ENCODE measurements around the gene CEP104.

Gene CEP104

DNA sequence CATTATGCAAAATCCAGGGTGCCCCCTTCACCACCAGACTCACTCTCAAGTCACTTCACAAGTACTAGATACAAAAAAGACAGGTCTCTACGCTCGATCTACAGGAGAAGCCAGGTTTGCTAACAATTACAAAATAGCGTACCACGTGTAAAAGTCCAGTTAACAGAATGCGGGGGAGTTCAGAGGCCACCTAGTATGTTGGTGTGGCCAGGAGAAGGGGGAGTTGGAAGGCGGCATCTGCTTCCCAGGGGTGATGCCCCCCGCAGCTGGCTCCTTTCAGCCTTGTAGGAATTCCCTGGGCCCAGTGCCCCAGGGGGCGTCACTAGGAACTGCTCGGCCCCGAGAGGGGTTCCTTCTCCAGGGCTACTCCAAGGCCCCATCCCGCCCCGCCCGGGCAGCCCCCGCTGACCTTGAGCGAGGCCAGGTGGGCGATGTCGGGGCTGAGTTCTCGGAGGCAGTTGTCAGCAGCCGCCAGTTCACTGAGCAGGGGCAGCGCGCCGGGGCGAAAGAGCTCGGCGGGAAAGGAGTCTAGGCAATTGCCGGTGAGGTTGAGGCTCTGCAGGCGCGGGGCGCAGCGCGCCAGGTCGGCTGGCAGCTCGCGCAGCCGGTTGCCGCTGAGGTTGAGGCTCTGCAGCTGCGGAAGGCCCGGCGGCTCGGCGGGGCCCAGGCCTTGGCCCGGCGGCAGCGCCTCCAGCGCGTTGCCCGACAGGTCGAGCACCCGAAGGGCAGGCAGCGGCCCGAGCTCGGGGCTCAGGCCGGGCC is 61.4 kb downstream of the CEP104 start:
- DNase-seq = no peak

DNA sequence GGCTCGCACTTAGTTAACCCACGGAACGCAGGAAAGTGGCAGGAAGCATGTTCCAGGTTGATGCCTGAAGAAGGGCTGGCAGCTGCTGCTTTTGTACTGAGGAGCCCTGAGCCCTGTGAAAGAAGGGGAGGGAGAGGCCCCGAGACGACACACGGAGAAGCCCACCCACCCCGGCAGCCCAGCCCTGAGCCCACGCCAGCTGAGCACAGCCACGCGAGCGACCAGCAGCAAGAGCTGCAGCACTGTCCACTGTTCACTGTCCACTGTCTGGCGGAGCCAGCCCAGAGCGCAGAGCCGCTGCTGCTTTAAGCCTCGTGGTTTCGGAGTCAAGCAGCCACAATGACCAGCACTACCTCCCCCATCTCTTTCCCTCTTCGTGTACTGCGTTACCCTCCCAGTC is 66.1 kb downstream of the CEP104 start:
- DNase-seq = no peak

- no peak for DNase-seq
Measured at GRCh38 chr1:3790500-3790923, 66.5 kb downstream of the CEP104 start.

DNA sequence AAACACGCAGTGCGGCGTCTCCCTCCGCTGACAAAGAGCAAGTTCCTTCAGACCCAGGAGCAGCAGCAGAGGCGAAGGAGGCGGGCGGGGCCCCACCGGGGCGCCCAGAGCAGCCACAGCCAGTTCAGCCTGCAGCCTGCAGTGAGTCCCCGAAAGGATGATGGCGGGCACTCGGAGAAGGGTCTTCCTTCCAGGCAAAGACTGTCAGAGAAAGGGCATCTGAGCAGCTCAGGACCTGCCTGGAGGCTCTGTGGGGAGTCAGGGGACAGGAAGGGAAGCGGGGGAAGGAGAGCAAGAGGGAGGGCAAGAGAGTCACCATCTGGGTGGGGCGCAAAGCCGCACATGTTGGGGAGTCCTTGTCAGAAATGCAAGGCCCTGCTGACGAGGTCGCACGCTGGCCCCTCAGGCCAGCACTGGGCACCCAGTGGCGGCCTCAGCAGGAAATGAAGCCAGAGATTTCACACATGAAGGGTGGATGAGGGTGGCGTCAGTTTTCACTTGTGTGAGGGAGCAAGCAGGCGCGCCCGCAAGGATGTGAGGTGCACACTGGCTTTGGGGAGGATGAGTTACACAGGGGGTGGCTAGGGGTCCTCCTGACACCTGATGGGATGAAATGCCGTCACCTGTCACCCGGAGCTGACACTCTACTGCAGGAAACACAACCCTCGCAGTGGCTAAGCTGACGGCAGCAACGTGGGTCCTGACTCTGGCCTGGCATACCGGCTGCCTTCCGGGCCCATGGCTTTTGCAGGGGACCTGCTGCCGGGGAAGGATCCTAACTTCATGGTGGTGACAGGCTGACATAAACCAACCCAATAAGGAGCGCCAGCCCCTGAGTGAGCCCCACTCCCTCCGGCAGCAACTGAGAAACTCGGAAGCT is 67.3 kb downstream of the CEP104 start:
- no peak for DNase-seq

DNA sequence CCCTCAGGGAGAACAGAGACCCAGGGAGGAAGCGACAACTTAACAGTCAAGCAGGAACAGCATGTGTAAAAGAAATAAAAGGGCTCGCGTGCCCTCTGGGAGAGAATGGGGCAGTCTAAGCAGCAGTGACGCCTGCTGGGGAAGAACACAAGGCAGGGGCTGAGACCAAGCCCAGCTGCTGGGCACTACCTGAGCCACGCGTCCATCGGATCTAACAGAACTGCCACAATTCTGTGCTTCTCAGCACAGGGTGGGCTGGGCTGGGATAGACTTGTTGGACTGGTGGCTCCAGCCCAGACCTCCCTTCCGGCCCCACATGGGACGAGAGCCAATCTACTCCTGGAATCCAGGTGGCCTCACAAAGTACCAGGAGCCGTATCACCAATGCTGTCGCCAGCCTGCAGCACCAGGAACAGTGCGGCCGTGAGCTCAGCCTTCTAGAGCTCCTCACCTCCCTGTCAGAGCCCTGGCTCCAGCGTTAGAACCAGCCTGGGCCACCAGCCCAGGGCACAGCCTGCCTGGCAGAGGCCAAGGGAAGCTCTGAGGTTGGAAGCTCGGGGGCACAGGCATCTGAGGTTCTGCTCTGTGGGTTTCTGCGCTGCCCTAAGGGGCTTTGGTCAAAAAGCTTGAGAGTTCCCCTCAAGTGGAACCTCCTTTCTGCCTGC is 68.1 kb downstream of the CEP104 start:
- DNase-seq = no peak

- no peak for DNase-seq
Measured at GRCh38 chr1:3787745-3788605, 69.0 kb downstream of the CEP104 start.

DNA sequence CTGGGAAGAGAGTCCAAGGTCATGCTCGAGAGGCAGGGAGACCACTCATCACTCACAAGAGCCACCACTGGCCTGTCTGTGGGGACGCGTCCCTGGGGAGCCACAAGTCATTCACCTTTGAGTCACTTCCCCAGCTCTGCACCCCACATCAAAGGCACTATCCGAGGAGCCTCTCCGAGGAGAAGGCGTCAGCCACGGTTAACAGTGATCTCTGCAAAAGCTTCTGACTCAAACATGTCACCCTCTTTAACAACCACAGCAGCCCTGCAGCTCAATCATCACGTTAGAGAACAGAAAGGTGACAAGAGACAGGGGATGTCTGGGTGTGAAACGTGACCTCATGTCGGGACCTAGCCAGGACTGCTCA is 69.7 kb downstream of the CEP104 start:
- no peak for DNase-seq

- no peak for DNase-seq
Measured at GRCh38 chr1:3786468-3787348, 70.3 kb downstream of the CEP104 start.

DNA sequence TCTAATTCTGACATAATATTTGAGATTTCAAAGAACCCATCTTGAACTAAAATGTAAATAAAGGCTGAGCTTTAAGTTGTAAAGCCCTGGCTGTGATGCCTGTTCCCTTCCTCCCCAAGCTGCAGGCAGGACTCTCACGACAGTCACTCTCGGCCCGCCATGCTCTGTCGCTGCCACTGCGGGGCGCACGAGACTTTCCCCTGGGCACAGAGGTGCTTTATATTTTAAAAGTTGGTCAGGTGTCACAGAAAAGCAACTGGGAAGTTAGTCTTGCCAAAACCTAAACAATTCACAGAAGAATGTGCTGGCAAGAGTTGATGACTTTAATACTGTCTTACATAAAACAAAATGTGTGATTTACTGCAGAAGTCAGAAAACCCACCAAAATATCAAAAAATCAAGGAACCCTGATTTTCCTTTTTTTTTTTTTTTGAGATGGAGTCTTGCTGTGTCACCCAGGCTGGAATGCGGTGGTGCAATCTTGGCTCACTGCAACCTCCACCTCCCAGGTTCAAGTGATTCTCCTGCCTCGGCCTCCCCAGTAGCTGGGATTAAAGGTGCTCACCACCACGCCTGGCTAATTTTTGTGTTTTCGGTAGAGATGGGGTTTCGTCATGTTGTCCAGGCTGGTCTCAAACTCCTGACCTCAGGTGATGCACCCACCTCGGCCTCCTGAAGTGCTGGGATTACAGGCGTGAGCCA is 71.4 kb downstream of the CEP104 start:
- no peak for DNase-seq

DNA sequence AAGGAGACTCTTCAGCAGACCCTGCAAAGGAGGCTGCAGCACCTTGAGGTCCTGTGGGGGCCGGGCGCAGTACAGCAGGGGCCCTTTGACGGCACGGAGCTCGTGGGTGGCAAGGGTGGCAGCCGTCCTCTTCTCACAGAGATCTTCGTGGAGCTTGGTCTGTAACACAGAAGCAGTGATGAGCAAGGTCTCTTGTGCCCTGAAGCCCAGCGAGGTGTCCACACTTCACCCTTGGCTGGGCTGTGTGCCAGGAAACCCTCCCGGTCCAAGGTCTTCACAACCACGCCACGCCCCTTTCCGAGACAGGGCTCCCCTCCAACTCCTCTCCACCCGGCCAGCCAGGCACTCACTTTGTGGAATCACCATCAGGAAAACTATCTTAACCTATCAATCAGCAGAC is 72.0 kb downstream of the CEP104 start:
- no peak for DNase-seq

DNA sequence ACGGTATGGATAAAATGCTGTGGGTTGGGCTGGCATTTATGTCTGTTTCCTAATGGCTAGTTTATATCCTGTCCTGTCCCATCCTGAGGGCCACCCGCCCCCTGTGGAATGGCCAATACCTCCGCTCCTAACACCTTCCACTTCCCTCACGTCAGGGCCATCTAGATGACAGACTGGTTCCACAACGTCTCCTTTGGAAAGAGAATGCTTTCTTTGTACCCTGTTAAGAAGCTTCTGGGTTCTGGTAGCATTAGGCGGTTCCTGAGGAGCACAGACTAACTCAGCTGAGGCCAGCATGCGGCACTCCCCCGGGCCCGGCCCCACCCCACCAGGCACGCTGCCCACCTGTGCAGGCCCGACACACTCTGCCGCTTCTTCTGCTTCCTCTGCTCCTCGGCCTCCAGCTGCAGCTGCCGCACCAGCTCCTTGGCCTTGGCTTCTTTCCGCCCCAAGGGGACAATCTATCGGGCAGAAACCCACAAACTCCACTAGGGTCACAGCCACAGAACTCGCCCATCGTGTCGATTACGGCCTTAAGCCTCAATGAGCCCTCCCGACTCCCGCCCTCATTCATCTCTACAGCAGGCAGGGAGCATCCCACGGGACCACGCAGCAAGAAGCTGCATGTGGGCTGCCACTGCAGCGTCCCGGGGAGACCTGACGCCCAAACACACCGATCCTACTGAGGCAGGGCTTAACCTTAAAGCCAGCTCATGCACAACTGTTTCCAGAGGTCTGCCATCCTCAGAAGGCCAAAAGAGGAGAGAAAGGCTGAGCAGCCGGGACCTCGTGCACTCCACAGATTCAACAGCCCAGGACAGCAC is 73.1 kb downstream of the CEP104 start:
- no peak for DNase-seq

DNA sequence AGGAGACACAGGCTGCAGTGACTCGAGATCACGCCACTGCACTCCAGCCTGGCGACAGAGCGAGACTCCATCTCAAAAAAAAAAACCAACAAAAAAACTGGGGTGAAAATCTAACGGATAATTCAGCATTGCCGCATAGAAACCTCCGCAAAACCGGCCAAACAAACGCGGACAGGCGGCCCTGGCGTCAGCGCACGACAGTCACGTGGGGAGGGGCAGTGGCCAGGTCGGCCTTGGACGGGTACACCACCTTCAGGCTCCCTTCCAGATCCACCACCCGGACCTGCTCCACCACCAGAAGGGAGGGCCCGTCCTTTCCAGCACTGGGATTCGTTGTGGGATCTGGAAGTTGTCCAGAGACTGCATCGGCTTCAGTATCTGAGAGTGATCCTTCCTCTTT is 76.1 kb downstream of the CEP104 start:
- DNase-seq = no peak

GRCh38 chr1:3779912-3780416 is 77.0 kb downstream of the CEP104 start:
- DNase-seq = no peak

- no peak for DNase-seq
Measured at GRCh38 chr1:3779265-3779911, 77.6 kb downstream of the CEP104 start.

DNA sequence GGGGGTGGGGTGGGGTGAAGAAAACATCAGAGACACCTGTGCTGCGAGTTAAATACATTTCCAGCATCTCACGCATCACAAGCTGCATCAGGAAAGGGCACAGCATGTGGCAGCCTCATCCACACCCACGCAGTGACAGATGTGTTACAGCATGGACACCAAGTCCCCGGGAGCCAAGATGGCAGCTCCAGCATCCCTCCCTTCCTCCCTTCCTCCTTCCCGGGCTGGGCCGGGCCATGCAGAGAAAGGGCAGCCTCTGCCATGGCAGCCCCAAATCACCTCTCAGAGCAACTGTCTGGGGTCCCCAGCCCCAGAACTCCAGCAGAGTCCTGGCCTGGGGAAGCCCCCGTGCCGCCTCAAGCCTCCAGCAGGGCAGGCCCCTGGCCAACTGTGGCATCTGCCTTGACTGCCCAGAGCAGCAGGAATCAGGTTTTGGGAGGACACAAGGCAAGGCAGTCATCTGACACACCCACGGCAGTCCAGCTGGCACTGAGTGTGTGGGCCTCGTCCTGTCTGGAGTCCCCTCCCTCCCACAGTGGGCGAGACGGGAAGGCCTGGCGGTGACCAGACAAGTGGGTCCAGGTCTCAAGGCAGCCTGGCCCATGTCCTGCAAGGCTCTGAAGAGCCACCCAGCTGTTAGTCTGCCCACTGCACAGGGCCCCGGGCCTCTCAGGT is 78.3 kb downstream of the CEP104 start:
- DNase-seq = no peak

- no peak for DNase-seq
Measured at GRCh38 chr1:3777647-3778589, 79.1 kb downstream of the CEP104 start.

- no peak for DNase-seq
Measured at GRCh38 chr1:3777078-3777547, 79.9 kb downstream of the CEP104 start.

Measured in effector CD8-positive, alpha-beta T cell (primary cell).